Stimulated activated CD4-positive, alpha-beta T cell treated with anti-CD3 and anti-CD28 coated beads, Interleukin-4, amount 100 ng/mL, for 4 hours (primary cell): ENCODE data around the gene DBF4.
A peak's percentile ranks its signal among the peaks of the same experiment; 100 is the strongest.
"Not testable (repeated sequence)": the region's sequence is repeated elsewhere in the genome, so short reads cannot be mapped to it uniquely, and the experiment has no call there.

Experiments used
- DNase-seq, 2 experiments: peaks; one replicate each; pipeline ENCODE4 v3.0.0-alpha.2; 2020

DBF4 gene

DNA sequence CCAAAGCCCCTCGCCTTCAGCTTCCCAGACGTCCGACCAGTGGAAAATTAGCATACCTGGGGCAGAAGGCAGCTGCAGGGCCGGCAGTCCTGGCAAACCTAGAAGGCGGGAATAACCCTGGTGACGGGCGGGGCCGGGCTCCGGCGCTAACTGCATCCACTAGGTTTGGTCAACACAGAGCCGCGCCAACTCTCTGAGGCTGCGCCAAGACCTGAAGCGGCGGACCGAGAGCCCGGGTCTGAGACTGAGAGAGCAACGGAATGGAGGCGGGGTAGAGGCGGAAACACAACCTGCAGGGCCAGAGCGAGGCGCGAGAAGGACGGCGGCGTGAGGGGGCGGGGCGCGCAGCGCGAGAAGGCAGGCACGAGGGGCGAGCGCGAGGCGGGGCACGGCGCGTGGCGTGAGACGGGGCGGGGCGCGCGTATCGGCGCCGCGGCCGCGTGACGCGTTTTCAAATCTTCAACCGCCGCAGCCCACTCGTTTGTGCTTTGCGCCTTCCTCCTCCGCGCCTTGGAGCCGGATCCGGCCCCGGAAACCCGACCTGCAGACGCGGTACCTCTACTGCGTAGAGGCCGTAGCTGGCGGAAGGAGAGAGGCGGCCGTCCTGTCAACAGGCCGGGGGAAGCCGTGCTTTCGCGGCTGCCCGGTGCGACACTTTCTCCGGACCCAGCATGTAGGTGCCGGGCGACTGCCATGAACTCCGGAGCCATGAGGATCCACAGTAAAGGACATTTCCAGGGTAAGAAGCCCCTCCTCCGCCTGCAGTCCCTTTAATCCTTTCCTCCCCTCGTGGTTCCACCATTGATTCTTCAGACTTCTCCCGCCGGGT is at the start of gene DBF4, which contains the start of gene SLC25A40:
Gene DBF4, plus strand, starts transcription at position 454 of the 829 bp plus-strand sequence. Its CDS starts 240 bp downstream, at position 694.
Gene SLC25A40, minus strand, starts transcription at position 321 of the 829 bp plus-strand sequence. CDS start 17,633 bp downstream, outside the sequence.
- DNase-seq = peak; percentile 91 to 94

- not testable (repeated sequence) for DNase-seq
These were observed 47.9 kb upstream of the DBF4 start for GRCh38 chr7:87828383-87828782.

DNA sequence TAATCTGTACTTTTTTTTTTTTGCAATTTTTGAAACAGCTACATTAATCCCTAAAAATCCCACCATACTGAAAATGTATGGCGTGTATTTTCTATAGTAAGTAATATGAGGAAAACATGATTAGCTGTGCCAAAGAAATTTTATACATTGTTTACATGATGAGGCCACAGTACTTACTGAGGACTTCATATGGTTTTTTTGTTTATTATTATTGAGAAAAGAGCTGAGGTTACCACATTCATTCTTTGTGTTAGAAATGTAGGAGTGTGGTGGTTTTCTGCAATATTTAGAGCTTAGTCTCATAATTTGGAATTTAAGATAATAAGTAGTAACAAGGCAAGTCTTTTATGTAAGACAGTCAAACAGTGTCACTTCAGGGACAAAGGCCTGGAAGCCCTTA is 45.2 kb upstream of the DBF4 start:
- DNase-seq = no peak

DNA sequence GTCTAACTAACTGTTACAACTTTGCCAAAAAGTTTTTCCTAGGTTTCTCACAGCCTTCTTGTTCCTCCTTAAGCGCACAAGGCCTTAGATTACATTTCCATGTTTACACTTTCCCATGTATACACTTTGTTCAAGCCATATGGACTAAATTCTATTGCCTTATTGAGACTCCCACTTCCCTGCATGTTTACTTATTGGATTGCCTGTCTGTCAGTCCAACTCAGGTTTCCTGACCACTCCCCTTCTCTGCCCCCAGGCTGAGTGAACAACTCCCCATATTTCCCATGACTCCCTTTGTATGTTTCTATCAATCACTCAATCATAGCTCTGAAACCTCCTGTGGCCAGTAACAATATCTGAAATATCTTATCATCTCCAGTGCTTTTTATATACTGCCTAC is 43.2 kb upstream of the DBF4 start:
- DNase-seq = no peak

- DNase-seq = no peak
These were observed 38.7 kb upstream of the DBF4 start for GRCh38 chr7:87837597-87837996.

DNA sequence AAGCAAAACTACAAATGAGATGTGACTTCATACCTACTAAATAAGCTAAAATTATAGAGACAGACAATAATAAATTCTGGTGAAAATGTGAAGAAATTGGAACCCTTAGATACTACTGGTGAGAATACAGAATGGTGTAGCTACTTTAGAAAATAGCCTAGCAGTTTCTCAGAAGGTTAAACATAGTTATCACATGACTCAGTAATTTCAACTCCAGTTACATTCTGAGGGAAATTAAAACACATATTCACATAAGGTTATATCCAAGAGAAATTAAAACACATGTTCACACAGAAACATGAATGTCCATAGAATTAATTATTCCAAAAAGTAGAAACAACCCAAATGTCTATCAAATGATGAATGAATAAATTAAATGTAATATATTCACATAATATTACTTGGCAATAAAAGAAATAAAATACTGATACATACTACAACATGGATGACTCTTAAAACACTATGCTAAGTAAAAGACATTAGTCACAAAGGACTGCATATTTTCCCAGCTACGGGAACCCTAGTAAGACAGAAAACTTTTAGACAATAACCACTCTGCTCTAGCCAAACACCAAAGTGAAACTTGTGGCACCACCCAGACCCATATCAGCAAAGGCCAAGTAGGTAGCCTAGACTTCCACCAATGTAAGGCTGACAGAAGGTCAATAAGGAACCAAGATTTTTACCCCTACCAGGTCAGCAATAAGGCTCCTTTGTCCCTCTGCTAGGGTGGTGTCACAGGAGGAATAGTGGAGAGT is 25.3 kb upstream of the DBF4 start:
- DNase-seq = no peak

GRCh38 chr7:87852306-87852705 is 24.0 kb upstream of the DBF4 start:
- no peak for DNase-seq

GRCh38 chr7:87853237-87853864 is 22.9 kb upstream of the DBF4 start:
- no peak for DNase-seq

DNA sequence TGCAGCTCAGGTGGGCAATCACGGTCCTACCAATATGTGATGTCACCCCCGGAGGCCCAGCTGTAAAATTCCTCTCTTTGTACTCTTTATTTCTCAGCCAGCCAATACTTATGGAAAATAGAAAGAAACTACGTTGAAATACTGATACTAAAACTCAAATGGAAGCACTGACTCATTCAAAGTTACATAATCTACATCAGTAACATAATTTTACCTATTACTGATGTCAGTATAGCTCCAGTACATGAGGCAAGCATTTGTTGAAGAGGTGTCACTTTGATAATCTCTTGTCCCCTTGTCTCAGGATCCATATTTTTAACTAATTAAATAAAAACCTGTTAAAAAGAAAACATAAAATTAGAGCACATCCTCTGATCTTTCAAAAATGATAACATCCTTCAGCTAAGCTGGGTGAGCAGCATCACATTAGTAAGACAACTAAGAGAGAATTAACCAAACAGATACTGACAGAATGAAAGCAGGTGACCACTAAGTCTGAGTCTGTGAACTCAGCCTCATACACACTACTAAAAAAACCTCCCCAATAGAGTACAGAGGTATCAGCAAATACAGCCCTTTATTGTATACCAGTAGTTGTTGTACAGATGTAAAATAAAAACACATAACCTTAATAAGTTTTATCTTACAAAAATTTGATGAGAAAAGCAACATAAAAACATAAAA is 17.7 kb upstream of the DBF4 start:
- DNase-seq = no peak

DNA sequence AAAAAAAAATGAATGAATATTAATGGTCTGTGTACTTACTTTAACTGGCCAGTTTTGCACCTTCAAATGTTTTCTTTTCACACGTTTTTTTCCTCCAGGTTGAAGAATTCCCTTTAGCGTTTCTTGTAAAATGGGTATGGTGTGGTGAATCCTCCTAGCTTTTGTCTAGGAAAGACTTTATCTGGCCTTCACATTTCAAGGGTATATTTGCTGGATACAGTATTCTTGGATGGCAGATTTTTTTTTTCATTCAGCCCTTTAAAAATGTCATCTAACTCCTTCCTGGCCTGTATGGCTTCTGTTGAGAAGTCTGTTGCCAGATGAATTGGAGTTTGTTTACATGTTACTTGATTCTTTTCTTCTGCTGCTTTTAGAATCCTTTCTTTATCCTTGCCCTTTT is 10.2 kb upstream of the DBF4 start:
- DNase-seq = no peak

- DNase-seq = not testable (repeated sequence)
These were observed 9.8 kb upstream of the DBF4 start for GRCh38 chr7:87866533-87866932.

DNA sequence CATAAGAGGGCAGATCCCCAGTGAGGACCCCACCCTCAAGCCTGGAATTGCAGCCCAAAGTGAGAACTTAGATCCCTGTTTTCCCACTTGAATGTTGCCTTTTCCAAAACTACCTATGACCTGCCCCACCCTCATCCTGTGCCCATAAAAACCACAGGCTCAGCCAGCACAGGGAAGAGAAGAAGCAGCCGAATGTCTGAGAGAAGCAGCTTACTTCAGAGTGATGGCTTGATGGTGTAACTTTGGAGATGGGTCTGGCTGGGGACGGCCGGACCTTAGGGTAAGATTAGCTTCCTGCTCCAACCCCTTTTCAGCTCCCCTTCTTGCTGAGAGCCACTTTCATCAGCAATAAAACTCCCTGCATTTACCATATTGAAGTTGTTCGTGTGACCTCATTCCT is 5.8 kb upstream of the DBF4 start:
- no peak for DNase-seq

DNA sequence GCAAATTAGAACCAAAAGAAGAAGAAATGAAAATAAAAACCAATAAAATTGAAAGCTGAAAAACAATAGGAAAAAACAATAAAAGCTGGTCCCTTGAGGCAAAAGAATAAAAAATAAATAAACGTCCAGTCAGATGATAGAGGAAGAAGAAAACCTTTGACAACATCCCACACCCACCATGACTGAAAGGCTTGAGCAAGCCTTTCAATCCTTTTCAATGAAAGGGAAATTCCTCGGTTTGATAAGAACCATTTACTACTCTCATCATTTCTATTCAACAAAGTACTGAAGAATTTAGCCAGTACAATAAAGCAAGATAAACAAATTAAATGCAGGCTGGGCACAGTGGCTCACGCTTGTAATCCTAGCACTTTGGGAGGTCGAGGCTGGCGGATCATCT is 3.9 kb upstream of the DBF4 start:
- no peak for DNase-seq

DNA sequence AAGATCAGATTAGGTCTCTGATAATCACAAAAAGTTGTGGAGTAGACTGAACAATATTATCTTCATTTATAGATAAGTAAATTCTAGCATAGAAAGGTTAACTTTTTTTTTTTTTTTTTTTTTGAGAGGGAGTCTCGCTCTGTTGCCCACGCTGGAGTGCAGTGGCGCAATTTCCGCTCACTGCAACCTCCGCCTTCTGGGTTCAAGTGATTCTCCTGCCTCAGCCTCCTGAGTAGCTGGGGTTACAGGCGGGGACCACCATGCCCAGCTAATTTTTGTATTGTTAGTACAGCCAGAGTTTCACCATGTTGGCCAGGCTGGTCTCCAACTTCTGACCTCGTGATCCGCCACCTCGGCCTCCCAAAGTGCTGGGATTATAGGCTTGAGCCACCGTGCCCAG is 3.0 kb upstream of the DBF4 start:
- not testable (repeated sequence) for DNase-seq

GRCh38 chr7:87874066-87874465 is 2.2 kb upstream of the DBF4 start:
- no peak for DNase-seq

DNA sequence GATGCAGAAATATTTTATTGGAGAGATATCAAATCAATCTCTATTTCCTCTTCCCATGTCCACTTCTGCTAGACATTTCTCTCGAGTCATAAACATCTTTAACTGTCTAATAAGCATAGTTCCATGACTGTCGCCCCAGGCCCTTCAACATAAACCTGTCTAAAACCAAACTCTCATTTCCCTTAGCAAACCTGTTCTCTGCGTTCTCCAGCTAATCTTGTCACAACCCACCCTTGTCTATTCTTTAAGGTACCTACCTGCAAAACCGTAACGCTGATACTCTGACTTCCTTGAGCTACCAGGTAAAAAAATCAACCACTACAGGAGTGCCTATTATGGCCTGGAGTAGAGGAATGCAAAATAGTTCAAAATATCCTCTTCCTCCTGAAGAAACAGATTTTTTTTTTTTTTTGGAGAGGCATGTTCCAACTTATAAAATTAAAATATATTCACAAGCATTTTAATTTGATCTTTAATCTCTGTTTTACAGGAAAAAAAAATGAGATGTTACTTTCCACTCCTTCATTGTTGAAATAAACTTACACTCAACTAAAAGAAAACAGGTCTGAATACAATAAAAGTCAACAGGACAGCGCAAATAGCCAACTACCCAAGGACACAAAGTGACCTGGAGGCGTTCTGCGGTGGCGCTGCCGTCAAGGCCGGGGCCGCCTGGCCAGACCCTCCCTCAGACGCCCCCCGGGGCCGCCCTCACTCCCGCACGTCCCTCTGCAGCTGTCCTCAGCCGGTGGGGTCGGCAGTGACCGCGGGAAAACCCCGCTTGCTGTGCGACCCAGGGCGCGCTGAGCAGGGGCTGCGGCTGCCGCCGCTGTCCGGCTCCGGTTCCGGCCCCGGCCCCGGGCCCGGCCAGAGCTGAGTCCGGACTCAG is 898 bp upstream of the DBF4 start:
- no peak for DNase-seq

GRCh38 chr7:87876869-87877234 is 559 bp downstream of the DBF4 start:
- DNase-seq = peak; percentile 26 to 42

GRCh38 chr7:87877366-87878040 is 1.2 kb downstream of the DBF4 start:
- DNase-seq = no peak

DNA sequence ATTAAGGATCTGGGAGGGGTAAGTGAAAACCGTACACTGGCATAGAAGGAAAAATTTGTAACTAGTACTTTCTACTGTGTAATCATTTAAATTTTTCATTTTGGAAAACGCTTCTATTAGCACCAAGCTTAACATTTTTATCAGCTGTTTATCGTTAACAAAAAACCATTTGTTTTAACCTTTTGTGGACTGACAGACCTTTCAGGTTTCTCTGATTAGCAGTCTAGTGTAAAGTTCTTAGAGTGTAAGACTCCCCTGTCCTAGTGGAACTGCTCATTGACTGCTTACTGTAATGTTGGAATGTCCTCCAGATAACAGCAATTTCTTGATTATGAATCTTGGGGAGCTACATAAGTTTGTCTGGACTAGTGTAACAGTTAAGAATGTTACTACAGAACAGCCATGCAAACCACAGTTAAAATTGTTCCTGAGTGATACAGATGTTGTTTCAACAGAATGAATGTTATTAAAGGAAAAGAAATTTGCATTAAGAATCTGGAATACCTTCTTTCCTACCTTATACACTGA is 2.0 kb downstream of the DBF4 start:
- no peak for DNase-seq

DNA sequence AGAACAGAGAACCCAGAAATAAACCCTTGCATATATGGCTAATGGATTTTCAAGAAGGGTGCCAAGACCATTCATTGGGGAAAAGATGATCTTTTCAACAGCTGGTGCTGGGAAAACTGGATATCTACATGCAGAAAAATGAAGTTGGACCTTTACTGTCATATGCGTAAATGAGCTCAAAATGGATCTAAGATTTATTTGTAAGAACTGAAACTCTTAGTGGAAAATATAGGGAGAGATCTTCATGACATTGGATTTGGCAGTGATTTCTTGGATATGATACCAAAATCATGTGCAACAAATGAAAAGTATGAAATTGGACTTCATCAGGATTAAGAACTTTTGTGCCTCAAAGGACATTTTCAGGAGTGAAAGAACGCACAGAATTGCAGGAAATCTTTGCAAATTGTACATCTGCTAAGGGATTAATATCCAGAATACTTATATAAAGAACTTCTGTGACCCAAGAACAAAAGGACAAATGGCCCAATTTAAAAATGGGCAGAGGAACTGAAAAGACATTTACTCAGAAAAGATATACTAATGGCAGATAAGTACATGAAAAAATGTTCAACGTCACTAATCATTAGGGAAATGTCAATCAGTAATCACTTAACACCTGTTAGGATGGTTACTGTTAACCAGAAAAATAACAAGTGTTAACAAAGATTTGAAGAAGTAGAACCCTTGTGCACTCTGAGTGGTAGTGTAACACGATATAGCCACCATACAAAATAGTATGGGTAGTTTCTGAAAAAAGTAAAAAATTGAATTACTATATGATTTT is 6.1 kb downstream of the DBF4 start:
- DNase-seq = no peak
